Astrocyte of the cerebellum (primary cell): ENCODE measurements around the gene ACO1.

Experiments used
- DNase-seq: peaks from one replicate; pipeline ENCODE4 v3.0.0-alpha.2; 2011; ENCODE audit warnings: low read depth
- H3K4me3 ChIP-seq: 2 replicates; pipeline ENCODE4 v1.5.1; 2011; ENCODE audit warnings: mild to moderate bottlenecking, low read depth, low read length, moderate library complexity
- CTCF ChIP-seq: IDR thresholded peaks from 2 replicates; pipeline ENCODE4 v1.5.1; 2012; ENCODE audit warnings: low read length, low read depth, moderate library complexity, mild to moderate bottlenecking; ENCODE audit errors: missing control alignments
- in situ Hi-C: cut with HindIII; loops from 2 replicates; pipeline ENCODE4 v1.10.0; 2017; ENCODE audit warnings: low sequenced_read_pairs

ACO1 gene

DNA sequence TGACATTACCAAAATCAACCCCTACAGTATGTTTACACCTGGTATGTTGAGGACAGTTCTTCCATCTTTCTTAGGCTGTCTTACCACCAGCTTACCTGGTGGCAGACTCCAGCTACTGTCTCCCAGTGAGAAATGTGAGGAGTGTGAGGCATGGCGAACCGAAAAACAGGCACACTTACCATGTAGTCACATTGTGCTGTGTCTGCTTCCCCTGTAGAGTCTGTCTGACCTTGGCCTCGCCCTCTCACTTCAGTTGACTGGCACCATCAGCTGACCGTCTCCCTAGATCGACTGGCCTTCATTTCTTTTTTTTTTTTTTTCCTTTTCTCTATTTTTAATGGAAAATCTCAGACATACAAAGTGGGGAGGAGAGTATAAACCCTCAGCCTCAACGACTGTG is 4.9 kb downstream of the ACO1 start:
- no peak overlapping the region for H3K4me3 ChIP-seq
- no peak for DNase-seq
- TF ChIP-seq CTCF = no peak
- in situ Hi-C loops = loop anchor here (25.0 kb wide), 2 partner anchors 173 to 573 kb away; partner anchors contain the start of genes NDUFB6, SMIM27 and TOPORS

DNA sequence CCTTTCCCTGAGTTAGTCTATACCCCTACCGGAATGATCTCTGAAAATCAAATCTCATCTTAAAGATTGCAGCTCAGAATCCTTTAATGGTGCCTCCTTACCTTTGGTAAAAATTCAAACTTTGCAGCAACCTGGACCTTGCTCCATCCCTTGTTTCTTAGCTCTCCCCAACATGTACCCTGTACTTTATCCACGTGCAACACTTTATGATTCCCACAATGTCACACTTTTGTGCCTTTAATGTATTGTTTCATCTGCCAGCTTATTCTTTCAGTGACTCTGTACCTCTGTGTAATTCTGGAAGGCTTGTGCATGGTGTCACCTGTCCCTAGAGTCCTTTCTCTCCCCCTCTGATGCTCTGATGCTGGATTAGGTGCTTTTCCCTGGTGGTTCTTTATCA is 9.5 kb downstream of the ACO1 start:
- no peak for TF ChIP-seq CTCF
- no peak for DNase-seq
- in situ Hi-C loops = loop anchor here (25.0 kb wide), 2 partner anchors 168 to 568 kb away; partner anchors contain the start of genes NDUFB6, SMIM27 and TOPORS
- H3K4me3 ChIP-seq = no peak overlapping the region

DNA sequence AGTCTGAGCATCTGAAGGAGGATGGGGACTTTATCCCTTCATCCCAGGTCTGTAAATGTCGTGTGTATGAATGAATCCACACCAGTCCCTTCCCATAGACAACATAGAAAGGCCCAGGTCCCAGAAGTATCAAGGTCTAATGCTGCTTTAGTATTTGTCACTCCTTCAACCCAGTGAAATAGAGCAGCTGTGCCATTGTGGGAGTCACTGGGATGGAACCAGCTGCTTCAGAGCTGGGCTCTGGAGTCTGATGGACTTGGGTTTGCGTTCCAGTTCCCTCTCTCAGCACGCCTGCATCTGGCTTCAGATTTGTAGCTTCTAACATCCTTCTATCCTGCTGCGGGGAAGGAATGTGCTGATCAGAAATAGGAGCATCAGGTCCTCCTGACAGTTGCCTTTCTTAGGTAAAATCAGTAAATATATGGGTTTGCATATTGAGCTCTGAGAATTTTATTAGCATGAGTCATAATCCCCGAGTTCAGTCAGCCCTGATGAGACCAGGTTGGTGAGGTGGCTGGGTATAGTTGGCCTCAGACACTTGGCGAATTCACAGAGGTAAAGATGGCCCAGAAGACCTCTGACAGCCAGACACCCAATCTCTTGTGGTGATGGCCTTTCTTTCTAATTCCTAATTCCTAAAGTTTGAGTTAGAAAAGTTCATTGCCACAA is 10.1 kb downstream of the ACO1 start:
- in situ Hi-C loops = loop anchor here (25.0 kb wide), 2 partner anchors 168 to 568 kb away; partner anchors contain the start of genes NDUFB6, SMIM27 and TOPORS
- no peak for TF ChIP-seq CTCF
- no peak overlapping the region for H3K4me3 ChIP-seq
- no peak for DNase-seq

- in situ Hi-C loops = loop anchor here (25.0 kb wide), 2 partner anchors 167 to 567 kb away; partner anchors contain the start of genes NDUFB6, SMIM27 and TOPORS
- TF ChIP-seq CTCF = peak; percentile 51
- H3K4me3 ChIP-seq = no peak overlapping the region
- DNase-seq = peak; percentile 77
These were observed 11.2 kb downstream of the ACO1 start for GRCh38 chr9:32395510-32396216.

GRCh38 chr9:32398207-32398606 is 13.8 kb downstream of the ACO1 start:
- TF ChIP-seq CTCF = no peak
- no peak for DNase-seq
- H3K4me3 ChIP-seq = no peak overlapping the region
- in situ Hi-C loops = loop anchor here (25.0 kb wide), 2 partner anchors 164 to 564 kb away; partner anchors contain the start of genes NDUFB6, SMIM27 and TOPORS

DNA sequence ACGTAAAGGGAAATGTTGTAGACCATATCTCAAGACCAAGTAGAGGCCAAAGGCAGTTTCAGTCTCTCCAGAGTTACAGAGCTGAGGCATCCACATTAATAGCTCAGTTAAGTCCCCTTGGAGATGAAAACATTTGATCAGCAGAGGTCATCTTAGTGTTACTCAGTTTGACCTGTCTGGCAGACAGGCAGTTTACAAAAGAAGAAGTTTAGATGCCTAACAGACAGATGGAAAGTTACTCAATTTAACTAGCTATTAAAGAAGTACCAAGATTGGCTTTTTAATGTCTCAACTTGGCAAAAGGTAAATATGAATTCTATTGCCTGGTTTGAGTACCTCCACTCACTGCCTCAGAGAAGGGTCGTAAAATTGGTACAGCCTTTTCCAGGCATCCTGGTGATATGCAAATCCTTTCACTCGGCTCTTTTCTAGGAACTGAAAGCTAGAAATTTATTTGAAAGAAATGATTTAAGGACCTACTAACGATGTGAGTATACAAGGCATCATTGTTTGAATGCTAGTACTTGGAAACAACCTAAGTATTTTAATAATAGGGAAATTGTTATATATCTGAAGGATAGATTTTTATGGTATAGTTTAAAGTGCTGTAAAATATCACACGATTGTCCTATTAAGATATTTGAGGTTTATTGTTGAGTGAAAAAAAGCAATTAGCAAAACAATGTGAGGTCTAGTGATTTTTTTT is 14.8 kb downstream of the ACO1 start:
- TF ChIP-seq CTCF = no peak
- H3K4me3 ChIP-seq = no peak overlapping the region
- no peak for DNase-seq
- in situ Hi-C loops = loop anchor here (25.0 kb wide), 2 partner anchors 163 to 563 kb away; partner anchors contain the start of genes NDUFB6, SMIM27 and TOPORS
